HL-60/S4 (cell line): Measurements from ENCODE around the gene INHA.

Experiments
- in situ Hi-C: fragments of 300-500 bp; cut with MboI; formaldehyde crosslinking; loops from 2 replicates; pipeline ENCODE4 v1.14.3; 2022; ENCODE audit warnings: low sequenced_read_pairs

The INHA gene

GRCh38 chr2:219539926-219540678, 32.0 kb upstream of the INHA start:
- in situ Hi-C loops = loop anchor here (10.0 kb wide), 1 partner anchor 105 kb away; no protein-coding TSS in a partner anchor

GRCh38 chr2:219540784-219541504, 31.2 kb upstream of the INHA start:
- in situ Hi-C loops = no loop called here

- in situ Hi-C loops = no loop called here
Measured at GRCh38 chr2:219541611-219542180, 30.4 kb upstream of the INHA start.

DNA sequence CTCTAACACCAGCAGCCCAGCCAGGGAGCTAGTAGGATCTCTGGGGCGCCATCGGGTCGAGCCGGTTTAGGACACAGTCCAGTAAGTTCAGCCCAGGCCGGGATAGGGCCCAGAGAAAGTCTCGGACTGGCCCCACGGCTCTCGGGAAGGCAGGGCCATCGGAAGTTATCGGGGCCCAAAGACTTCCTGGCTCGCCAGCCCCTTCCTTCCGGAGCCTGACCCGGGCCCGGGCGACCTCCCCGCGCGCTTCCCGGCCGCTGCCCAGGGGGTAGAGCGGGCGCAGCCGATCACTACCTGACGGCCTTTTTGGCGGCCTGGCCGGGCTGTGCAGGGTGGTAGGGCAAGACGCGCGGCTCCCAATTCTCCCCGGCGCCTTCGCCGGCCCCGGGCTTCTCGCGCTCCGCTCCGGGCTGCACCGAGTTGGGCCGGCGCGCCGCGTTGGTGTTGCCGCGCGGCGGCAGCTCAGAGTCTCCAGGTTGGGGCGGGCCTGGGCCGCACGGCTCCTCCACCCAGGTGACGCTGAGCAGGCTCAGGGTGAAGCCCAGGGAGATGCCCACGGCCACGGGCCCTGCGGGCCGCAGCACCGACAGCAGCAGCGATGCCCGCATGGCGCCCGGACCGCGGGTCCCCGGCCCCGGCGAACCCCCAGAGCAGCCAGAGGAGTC, 29.0 kb upstream of the INHA start:
- in situ Hi-C loops = no loop called here

DNA sequence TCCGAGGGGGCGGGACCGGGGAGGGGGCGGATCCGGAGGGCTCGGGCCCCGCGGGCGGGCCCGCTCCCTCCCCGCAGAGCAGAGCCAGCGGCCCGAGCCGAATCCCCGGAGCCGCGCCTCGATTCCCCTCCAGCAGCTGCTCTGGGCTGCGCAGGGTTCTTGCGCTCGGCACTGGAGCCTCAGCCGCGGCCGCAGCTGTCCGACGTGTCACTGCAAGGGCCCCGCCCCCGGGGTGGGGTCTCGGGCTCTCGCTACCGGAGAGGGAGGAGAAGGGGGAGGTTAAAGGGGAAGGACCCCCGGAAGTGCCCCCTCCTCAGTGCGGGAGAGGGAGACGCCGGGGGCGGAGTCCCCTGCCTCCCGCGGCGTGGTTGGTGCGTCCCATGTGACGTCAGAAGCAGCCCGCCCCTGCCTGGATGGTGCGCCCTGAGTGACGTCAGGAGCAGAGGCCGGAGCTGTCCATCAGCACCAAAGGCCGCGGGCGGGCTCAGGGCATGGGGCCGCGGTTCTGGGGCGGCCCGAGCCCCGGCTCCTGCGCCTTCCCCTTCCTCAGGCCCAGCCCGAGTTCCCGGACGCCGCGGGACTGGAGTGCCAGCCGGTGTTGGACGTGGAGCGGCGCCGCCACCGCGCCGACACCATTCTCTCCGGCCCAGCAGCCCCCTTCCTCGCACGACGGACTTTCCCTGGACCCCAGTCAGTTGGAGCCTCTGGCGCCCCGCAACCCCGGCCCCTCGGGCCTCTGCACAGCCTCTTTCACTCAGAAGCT, 28.3 kb upstream of the INHA start, which contains the start of the genes CHPF and TMEM198:
TSS of gene CHPF (minus strand) at position 214 of the 763 bp plus-strand sequence. CDS start 271 bp downstream, outside the sequence.
TSS of gene TMEM198 (plus strand) at position 433 of the 763 bp plus-strand sequence. CDS start 700 bp downstream, outside the sequence.
- in situ Hi-C loops = no loop called here

DNA sequence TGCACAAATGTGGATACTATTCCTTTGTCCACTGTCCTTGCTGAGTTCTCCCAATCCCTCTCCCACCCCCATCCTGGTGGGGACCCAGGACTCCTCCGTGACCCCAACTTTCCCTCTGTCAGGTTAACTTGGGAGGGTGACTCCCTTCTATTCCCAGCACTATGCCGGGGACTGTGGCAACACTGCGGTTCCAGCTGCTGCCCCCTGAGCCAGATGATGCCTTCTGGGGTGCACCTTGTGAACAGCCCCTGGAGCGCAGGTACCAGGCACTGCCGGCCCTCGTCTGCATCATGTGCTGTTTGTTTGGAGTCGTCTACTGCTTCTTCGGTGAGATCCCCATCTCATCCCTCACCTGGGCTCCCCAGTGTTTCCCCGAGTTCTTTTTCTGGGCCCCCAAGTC, 27.5 kb upstream of the INHA start:
- in situ Hi-C loops = no loop called here

GRCh38 chr2:219545295-219545942, 26.7 kb upstream of the INHA start:
- in situ Hi-C loops = no loop called here

DNA sequence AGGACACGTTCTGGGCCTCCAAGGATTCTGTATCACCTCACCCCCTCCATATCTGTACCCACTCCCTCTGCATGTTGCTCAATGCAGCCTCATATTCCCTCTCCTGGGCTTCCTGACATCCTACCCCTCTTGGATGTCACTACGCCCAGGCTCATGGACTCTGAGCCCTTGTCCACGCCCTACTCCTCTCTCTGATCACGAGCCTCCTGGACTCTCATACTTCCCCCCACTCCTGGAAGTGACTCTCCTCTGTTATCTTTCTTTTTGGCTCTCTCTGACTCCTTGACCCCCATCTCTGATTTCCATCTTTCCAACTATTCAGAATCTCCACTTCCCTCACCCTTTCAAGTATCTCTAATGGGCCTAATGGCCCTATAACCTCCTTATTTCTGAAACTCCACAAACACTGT, 26.2 kb upstream of the INHA start:
- in situ Hi-C loops = no loop called here

GRCh38 chr2:219547621-219548020, 24.5 kb upstream of the INHA start:
- in situ Hi-C loops = no loop called here

GRCh38 chr2:219548990-219549389, 23.1 kb upstream of the INHA start:
- in situ Hi-C loops = no loop called here

DNA sequence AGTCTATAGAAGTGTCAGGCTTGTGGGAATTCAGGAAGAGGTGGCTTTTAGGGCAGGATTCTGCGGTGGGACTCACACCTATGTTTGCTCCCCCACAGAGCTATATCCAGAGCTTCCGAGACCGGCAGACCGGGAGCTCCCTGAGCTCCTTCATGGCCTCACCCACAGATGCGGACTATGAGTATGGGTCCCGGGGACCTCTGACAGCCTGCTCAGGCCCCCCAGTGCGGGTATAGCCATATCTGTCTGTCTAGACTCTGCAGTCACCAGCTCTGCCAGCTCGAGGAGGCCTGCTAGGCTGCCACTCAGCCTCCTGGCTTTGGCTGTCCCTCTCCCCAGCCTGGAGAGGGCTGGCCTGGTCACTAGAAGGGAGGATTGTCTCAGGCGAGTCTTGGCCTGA, 22.5 kb upstream of the INHA start:
- in situ Hi-C loops = no loop called here

GRCh38 chr2:219551441-219552381, 20.4 kb upstream of the INHA start:
- in situ Hi-C loops = no loop called here

DNA sequence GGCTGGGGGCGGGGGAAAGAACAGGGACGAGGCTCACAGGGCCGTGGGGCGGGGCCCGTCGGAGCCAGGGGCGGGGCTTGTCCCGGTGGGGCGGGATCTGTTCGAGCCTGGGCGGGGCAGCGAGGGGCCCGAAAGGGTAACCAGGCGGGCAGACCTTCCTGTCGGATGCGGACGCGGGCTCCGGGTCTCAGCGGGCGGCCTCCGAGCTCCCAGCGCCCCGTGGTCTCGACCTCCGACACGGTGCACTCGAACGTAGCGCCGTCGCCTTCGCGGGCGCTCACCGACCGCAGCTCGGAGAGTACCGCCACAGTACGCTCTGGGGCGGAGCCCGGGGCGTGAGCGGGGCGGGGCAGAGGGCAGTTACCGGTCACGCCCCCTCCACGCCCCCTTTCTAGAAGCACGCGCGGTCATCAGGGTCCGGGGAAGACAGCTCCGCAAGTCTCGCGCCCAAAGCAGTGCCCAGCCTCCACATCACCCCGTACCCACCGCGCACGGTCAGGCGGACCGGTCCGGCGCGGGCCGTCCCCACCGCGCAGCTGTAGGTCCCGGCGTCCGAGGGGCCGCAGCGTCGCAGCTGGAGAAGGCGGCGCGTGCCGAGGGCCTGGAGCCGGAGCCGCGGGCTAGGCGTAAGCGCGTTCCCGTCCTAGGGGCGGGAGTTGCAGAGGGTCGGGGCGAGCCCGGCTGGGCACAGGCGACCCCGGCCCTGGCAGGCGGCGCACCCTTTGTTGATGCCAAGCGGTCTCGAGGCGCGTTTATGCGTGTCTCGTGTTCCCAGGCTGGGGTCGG, 19.5 kb upstream of the INHA start:
- in situ Hi-C loops = no loop called here

DNA sequence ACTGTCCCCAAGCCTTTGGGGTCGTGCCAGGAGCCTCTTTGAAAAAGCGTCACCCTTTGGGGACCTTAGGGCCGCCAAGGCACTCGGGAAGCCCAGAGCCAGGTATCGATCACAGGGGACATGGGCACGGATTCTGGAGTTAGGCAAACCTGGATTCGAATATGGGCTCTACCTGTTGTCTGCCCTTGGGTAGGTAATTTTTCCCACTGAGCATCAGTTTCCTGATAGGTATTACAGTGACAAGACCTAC, 19.0 kb upstream of the INHA start:
- in situ Hi-C loops = no loop called here

DNA sequence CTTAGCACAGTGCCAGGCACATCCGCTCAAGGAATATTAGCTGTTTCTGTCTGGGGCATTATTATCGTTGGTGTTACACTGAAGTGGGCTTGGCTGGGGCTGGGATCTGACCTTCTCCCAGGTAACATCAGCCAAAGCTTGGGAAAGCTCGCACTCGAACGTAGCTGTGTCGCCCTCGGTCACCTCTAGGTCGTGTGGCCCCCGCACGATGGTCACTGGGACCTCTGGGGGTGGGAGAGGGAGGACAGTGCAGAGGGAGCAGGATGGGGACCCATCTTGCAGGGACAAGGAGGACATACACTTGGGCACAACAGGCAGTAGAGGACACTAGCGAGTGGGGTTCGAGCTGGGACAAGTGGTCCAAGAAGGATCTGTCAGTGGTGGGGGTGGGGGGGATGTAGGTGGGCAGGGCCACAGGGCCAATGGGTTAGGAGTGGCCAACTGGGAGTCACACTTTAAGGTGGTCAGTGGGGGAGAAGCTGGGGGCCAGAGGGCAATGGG, 18.6 kb upstream of the INHA start:
- in situ Hi-C loops = no loop called here

- in situ Hi-C loops = no loop called here
Measured at GRCh38 chr2:219554350-219554749, 17.8 kb upstream of the INHA start.

- in situ Hi-C loops = no loop called here
Measured at GRCh38 chr2:219555956-219556355, 16.2 kb upstream of the INHA start.

DNA sequence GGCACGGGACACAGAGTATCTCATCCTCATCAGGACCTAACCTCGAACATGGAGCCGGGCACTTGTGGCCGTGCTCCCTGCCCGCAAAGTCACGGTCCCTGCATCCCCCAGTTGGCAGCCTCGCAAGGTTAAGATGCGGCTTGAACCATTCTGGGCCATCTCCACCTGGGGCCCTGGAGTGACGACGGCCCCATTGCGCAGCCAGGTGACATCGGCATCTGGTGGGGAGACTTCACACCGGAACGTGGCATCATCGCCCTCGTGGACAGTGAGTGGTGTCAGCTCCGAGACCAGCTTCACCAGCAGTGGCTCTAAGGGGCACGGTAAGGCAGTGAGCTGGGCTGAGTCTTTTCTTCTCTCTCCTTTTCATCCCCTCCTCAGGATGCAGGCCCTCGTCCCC, 15.7 kb upstream of the INHA start:
- in situ Hi-C loops = no loop called here
